Neural progenitor cell (in vitro differentiated cells): ENCODE results near the gene LPP. TPM values are rescaled to one million over a fixed set of nuclear protein-coding genes. Genes with fewer than 3 reads are reported as not detected.

ENCODE experiments used
- DNase-seq: peaks from one replicate; pipeline ENCODE4 v3.0.0-alpha.2; 2016; ENCODE audit warnings: low spot score
- H2AFZ ChIP-seq: fragments of 200-600 bp; sonication (generic); replicated peaks from 2 replicates; pipeline ENCODE4 v1.6.1; 2016; ENCODE audit warnings: antibody characterized with exemption
- H3F3A ChIP-seq: fragments of 200-600 bp; sonication (generic); 2 replicates; pipeline ENCODE4 v1.6.1; 2016; ENCODE audit warnings: antibody characterized with exemption, low read depth
- H3K27ac ChIP-seq: fragments of 200-600 bp; sonication (generic); 2 replicates; pipeline ENCODE4 v1.5.1; 2016; ENCODE audit warnings: mild to moderate bottlenecking
- H3K27me3 ChIP-seq: fragments of 200-600 bp; sonication (generic); 2 replicates; pipeline ENCODE4 v1.6.1; 2016; ENCODE audit warnings: mild to moderate bottlenecking, moderate library complexity
- H3K36me3 ChIP-seq: fragments of 200-600 bp; sonication (generic); 2 replicates; pipeline ENCODE4 v1.5.1; 2016
- H3K4me1 ChIP-seq: fragments of 200-600 bp; sonication (generic); 2 replicates; pipeline ENCODE4 v1.6.1; 2016; ENCODE audit warnings: mixed run types
- H3K4me2 ChIP-seq: fragments of 200-600 bp; sonication (generic); 2 replicates; pipeline ENCODE4 v1.6.1; 2016
- H3K4me3 ChIP-seq: fragments of 200-600 bp; sonication (generic); 2 replicates; pipeline ENCODE4 v1.5.1; 2016
- H3K79me2 ChIP-seq: fragments of 200-600 bp; sonication (generic); 2 replicates; pipeline ENCODE4 v1.6.1; 2016; ENCODE audit warnings: low read depth
- H3K9ac ChIP-seq: fragments of 200-600 bp; sonication (generic); 2 replicates; pipeline ENCODE4 v1.6.1; 2016
- H3K9me3 ChIP-seq: fragments of 200-600 bp; sonication (generic); 2 replicates; pipeline ENCODE4 v1.5.1; 2016; ENCODE audit warnings: low read depth
- H4K20me1 ChIP-seq: fragments of 200-600 bp; sonication (generic); 2 replicates; pipeline ENCODE4 v1.6.1; 2016; ENCODE audit warnings: low read depth
- H3K27ac Mint-ChIP-seq: 3 replicates; pipeline ENCODE4 v1.8.0; 2021; ENCODE audit warnings: mixed read lengths
- H3K27me3 Mint-ChIP-seq: 2 replicates; pipeline ENCODE4 v1.8.0; 2022; ENCODE audit warnings: low read depth, mild to moderate bottlenecking, inconsistent platforms, moderate library complexity, mixed read lengths; ENCODE audit not compliant: insufficient read depth
- H3K36me3 Mint-ChIP-seq: 3 replicates; pipeline ENCODE4 v1.8.0; 2021; ENCODE audit warnings: mixed read lengths
- H3K4me1 Mint-ChIP-seq: 3 replicates; pipeline ENCODE4 v1.8.0; 2021; ENCODE audit warnings: mixed read lengths
- H3K4me3 Mint-ChIP-seq: 3 replicates; pipeline ENCODE4 v1.8.0; 2021; ENCODE audit warnings: mild to moderate bottlenecking, moderate library complexity, mixed read lengths
- H3K9me3 Mint-ChIP-seq: 3 replicates; pipeline ENCODE4 v1.8.0; 2020; ENCODE audit warnings: mixed read lengths
- EZH2 ChIP-seq: fragments of 200-600 bp; sonication (generic); IDR thresholded peaks from 2 replicates; pipeline ENCODE4 v1.6.1; 2017; ENCODE audit warnings: antibody characterized with exemption, mild to moderate bottlenecking, moderate library complexity
- EZH2phosphoT487 ChIP-seq: fragments of 200-600 bp; sonication (generic); IDR thresholded peaks from 2 replicates; pipeline ENCODE4 v1.6.1; 2017; ENCODE audit warnings: antibody characterized with exemption
- total RNA-seq: library from RNA; depleted of rRNA; stranded (reverse); fragments of >200 nt; gene quantifications from 2 replicates; pipeline ENCODE4 v1.2.3, GENCODE V29; 2015; ENCODE audit warnings: low replicate concordance
- TF ChIP-seq, protein P1 (sequence below): fragments of 200-600 bp; sonication (generic); IDR thresholded peaks from 2 replicates; pipeline ENCODE4 v1.5.1; 2017; ENCODE audit warnings: antibody characterized with exemption, mild to moderate bottlenecking

LPP gene
- total RNA-seq, 1 donor from 2014 or later: 18.9 TPM

DNA sequence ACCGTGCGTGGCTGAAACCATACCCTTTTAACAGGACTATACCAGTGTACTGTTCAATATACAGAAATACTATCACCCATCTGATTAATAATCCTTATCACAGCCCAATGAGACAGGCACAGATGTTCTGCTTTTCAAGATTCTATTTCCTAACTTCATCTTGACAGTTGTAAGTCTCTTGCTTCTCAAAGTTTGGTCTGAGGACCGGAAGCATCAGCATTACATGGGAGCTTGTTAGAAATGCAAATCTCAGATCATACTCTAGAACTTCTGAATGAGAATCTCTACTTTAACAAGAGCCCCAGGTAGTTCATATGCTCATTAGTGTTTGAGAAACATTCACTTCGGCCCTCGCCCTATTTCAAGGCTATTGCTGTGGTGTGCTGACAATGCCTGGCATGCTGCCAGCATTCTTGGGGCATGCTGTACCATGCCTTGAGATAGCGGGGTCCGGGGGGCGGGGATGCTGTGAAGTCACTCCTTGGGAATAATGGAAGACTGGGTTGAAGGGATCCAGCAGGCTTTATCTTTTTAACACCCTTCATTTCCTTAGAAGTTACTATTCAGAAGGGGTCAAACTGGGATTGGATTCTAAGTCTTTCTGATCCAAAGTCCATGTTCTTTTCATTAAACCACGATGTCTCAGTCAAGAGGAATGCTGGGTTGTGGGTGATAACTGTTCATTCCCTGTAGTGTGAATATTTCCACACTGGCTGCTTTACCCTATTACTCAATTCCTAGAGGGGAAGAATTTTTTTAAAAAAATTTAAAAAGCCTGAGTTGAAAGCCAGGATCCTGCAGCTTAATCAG, 194.7 kb downstream of the LPP start:
- Mint-ChIP-seq H3K4me3 (no peak overlapping the region), H3K36me3 (no peaks in the 10 kb centered on the region), H3K4me1 (peaks cover 19% of the 10 kb centered on the region), H3K27me3 (peaks cover 7% of the 10 kb centered on the region), H3K27ac (no peak overlapping the region), H3K9me3 (no peaks in the 10 kb centered on the region)
- Histone ChIP-seq H3K27ac (no peak overlapping the region), H4K20me1 (no peaks in the 10 kb centered on the region), H2AFZ (no peak overlapping the region), H3K79me2 (no peaks in the 10 kb centered on the region), H3K4me3 (no peak overlapping the region), H3K4me2 (no peak overlapping the region), H3F3A (no peaks in the 10 kb centered on the region), H3K27me3 (no peaks in the 10 kb centered on the region), H3K9ac (no peak overlapping the region), H3K36me3 (no peaks in the 10 kb centered on the region), H3K9me3 (no peaks in the 10 kb centered on the region), H3K4me1 (no peaks in the 10 kb centered on the region)
- TF ChIP-seq EZH2: no peak
- TF ChIP-seq, protein P1, sequence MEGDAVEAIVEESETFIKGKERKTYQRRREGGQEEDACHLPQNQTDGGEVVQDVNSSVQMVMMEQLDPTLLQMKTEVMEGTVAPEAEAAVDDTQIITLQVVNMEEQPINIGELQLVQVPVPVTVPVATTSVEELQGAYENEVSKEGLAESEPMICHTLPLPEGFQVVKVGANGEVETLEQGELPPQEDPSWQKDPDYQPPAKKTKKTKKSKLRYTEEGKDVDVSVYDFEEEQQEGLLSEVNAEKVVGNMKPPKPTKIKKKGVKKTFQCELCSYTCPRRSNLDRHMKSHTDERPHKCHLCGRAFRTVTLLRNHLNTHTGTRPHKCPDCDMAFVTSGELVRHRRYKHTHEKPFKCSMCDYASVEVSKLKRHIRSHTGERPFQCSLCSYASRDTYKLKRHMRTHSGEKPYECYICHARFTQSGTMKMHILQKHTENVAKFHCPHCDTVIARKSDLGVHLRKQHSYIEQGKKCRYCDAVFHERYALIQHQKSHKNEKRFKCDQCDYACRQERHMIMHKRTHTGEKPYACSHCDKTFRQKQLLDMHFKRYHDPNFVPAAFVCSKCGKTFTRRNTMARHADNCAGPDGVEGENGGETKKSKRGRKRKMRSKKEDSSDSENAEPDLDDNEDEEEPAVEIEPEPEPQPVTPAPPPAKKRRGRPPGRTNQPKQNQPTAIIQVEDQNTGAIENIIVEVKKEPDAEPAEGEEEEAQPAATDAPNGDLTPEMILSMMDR: no peak
- TF ChIP-seq EZH2phosphoT487: no peak
- DNase-seq: no peak

DNA sequence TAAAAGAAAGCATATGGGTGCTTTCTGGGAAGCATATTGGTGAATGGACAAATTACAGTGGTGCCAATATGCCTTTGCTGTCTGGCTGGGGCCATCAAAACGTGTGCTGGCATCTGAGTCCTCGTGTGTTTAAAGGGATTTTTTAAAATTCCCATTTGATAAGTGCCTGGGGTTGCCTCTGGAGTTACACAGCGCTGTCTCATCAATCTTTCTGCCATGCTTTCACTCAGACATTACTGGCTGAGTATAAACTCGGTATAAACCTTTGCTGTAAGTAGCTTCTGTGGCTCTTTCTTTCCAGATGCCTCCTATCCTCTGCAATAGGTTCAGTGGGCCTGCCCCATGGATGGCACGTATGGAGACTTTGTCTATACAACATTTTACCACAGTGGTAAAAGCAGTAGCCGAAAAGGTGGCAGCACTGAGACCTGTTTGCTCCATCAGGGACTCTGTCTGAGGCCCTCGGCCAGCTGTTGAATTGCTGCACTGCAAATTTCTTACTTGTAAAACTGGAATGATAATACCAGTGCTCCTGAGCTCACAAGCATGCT, 195.5 kb downstream of the LPP start:
- Histone ChIP-seq H3F3A (no peaks in the 10 kb centered on the region), H3K27me3 (no peaks in the 10 kb centered on the region), H3K79me2 (no peaks in the 10 kb centered on the region), H3K9me3 (no peaks in the 10 kb centered on the region), H2AFZ (no peak overlapping the region), H4K20me1 (no peaks in the 10 kb centered on the region), H3K36me3 (no peaks in the 10 kb centered on the region), H3K4me1 (no peaks in the 10 kb centered on the region), H3K4me3 (no peak overlapping the region), H3K9ac (no peak overlapping the region), H3K27ac (no peak overlapping the region), H3K4me2 (no peak overlapping the region)
- Mint-ChIP-seq H3K36me3 (no peaks in the 10 kb centered on the region), H3K27ac (no peak overlapping the region), H3K9me3 (no peaks in the 10 kb centered on the region), H3K4me1 (peaks cover 23% of the 10 kb centered on the region), H3K27me3 (peaks cover 7% of the 10 kb centered on the region), H3K4me3 (no peak overlapping the region)
- peak; percentile 28 for DNase-seq
- no peak for TF ChIP-seq EZH2phosphoT487
- TF ChIP-seq, protein P1: peak; percentile 30
- no peak for TF ChIP-seq EZH2

DNA sequence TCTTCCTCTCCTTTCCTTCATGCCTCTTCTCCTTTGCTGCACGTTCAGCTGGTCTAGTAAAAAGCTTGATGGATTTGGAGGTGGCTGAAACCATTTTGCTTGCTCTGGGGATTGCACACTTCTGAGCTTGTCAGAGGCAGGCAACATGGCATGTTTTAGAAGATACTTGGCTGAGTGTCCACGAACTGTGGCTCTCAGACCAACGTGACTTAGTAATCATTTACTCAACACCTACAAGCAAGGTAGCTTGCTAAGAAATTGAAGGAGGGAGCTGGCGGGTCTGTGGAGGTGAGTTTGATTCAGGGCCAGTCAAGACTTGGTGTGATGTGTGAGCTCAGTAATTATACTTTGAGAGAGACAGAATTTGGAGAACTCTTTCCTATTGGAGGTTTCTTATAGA, 196.0 kb downstream of the LPP start:
- Histone ChIP-seq H3K4me3 (no peak overlapping the region), H3K27ac (no peak overlapping the region), H3K27me3 (no peaks in the 10 kb centered on the region), H3K4me1 (no peaks in the 10 kb centered on the region), H4K20me1 (no peaks in the 10 kb centered on the region), H2AFZ (no peak overlapping the region), H3F3A (no peaks in the 10 kb centered on the region), H3K9ac (no peak overlapping the region), H3K9me3 (no peaks in the 10 kb centered on the region), H3K79me2 (no peaks in the 10 kb centered on the region), H3K36me3 (no peaks in the 10 kb centered on the region), H3K4me2 (no peak overlapping the region)
- TF ChIP-seq EZH2: no peak
- TF ChIP-seq, protein P1: no peak
- TF ChIP-seq EZH2phosphoT487: no peak
- no peak overlapping the region for H3K4me3 Mint-ChIP-seq
- peaks cover 7% of the 10 kb centered on the region for H3K27me3 Mint-ChIP-seq
- no peak for DNase-seq
- no peak overlapping the region for H3K27ac Mint-ChIP-seq
- no peaks in the 10 kb centered on the region for H3K36me3 Mint-ChIP-seq
- no peaks in the 10 kb centered on the region for H3K9me3 Mint-ChIP-seq
- H3K4me1 Mint-ChIP-seq: peaks cover 23% of the 10 kb centered on the region
